HepG2 (cell line): ENCODE results near the gene RERG. TPM values are rescaled to one million over a fixed set of nuclear protein-coding genes. Genes with fewer than 3 reads are reported as not detected.

Experiments used
- ATAC-seq: fragments of 200-7000 bp; cut with Tn5 transposase; 3 replicates; pipeline ENCODE4 v1.9.1; 2020; ENCODE audit warnings: mild to moderate bottlenecking, moderate library complexity
- BruUV-seq: library from RNA; stranded (reverse); fragments of 400-500 nt; replicated peaks from 2 replicates; lab custom pipeline; 2021; lab: Mats Ljungman, UMichigan
- CTCF ChIA-PET: fragments of 300-600 bp; formaldehyde crosslinking; extraction: SDS; loops from one replicate; lab custom pipeline; 2021; ENCODE audit warnings: low total read pairs, inconsistent platforms, low intra/inter-chr PET ratio; lab: Yijun Ruan, JAX
- POLR2A ChIA-PET: fragments of 350-600 bp; sonication (Branson Sonifier 250); formaldehyde crosslinking; loops from one replicate; lab custom pipeline; 2020; ENCODE audit warnings: antibody characterized with exemption, inconsistent platforms; lab: Yijun Ruan, JAX
- DNase-seq: peaks from one replicate; pipeline ENCODE4 v3.0.0-alpha.2; 2015; ENCODE audit warnings: low spot score
- FAIRE-seq: peaks from 3 replicates; lab custom pipeline; 2011; peaks lifted over from hg19 to GRCh38; lab: Jason Lieb, UNC
- H2AFZ ChIP-seq: one replicate; pipeline ENCODE4 v1.6.1; 2011; ENCODE audit warnings: low read length, inconsistent platforms
- H3K27ac ChIP-seq: fragments of 300-600 bp; 3 replicates; pipeline ENCODE4 v1.8.0; 2011; ENCODE audit warnings: mixed run types, mild to moderate bottlenecking, mixed read lengths, low read length, inconsistent platforms; ENCODE audit not compliant: insufficient read depth; ENCODE audit errors: extremely low read length
- H3K27me3 ChIP-seq, 2 experiments: fragments of 200-600 bp in 1 of 2; 2 replicates in 1 of 2; 3 replicates in 1 of 2; pipeline versions ENCODE4 v1.6.0 to v1.8.0; 2011; ENCODE audit warnings: low read length in 2 of 2, mild to moderate bottlenecking in 2 of 2, moderate library complexity in 2 of 2, inconsistent platforms in 1 of 2; ENCODE audit not compliant: insufficient read depth in 2 of 2, control insufficient read depth in 1 of 2
- H3K36me3 ChIP-seq, 2 experiments: fragments of 200-600 bp in 1 of 2; replicated peaks in 1 of 2; 2 replicates in 1 of 2; 3 replicates in 1 of 2; pipeline versions ENCODE4 v1.5.1 to v1.8.0; 2011; ENCODE audit warnings: low read length in 2 of 2, inconsistent platforms in 1 of 2; ENCODE audit not compliant: insufficient read depth in 2 of 2, control insufficient read depth in 1 of 2
- H3K4me1 ChIP-seq: 2 replicates; pipeline ENCODE4 v1.5.1; 2012; ENCODE audit warnings: low read length, inconsistent platforms; ENCODE audit not compliant: insufficient read depth
- H3K4me2 ChIP-seq: 2 replicates; pipeline ENCODE4 v1.6.0; 2011; ENCODE audit warnings: low read depth, low read length, inconsistent platforms
- H3K4me3 ChIP-seq, 3 experiments: fragments of 200-600 bp in 1 of 3; sonication (generic), shearing (Covaris generic) in 1 of 3; replicated peaks in 1 of 3; 2 replicates each; pipeline ENCODE4 v1.5.1; 2011 to 2016; ENCODE audit warnings: low read length in 3 of 3, inconsistent platforms in 2 of 3, low read depth in 2 of 3, mild to moderate bottlenecking in 2 of 3, control low read depth in 1 of 3, mixed read lengths in 1 of 3; ENCODE audit not compliant: insufficient read depth in 1 of 3
- H3K79me2 ChIP-seq: one replicate; pipeline ENCODE4 v1.6.1; 2011; ENCODE audit warnings: low read length, inconsistent platforms; ENCODE audit not compliant: insufficient read depth
- H3K9ac ChIP-seq: 2 replicates; pipeline ENCODE4 v1.6.0; 2011; ENCODE audit warnings: mild to moderate bottlenecking, low read depth, low read length, inconsistent platforms; ENCODE audit not compliant: insufficient read depth
- H3K9me3 ChIP-seq: 2 replicates; pipeline ENCODE4 v1.5.1; 2012; ENCODE audit warnings: mild to moderate bottlenecking, low read length
- H4K20me1 ChIP-seq: 2 replicates; pipeline ENCODE4 v1.6.0; 2011; ENCODE audit warnings: inconsistent platforms, mild to moderate bottlenecking, low read length, moderate library complexity; ENCODE audit not compliant: insufficient read depth
- GABPA ChIP-seq, 2 experiments: IDR thresholded peaks; 2 replicates each; pipeline ENCODE4 v1.6.1; 2011 to 2016; ENCODE audit warnings: low read depth in 2 of 2, low read length in 1 of 2, missing biosample characterization in 1 of 2, missing genetic modification characterization in 1 of 2
- NFATC3 ChIP-seq: sonication (generic); formaldehyde crosslinking; IDR thresholded peaks from 2 replicates; pipeline ENCODE4 v1.5.1; 2020; ENCODE audit warnings: mild to moderate bottlenecking, missing genetic modification reagents
- TEAD3 ChIP-seq: optimal IDR thresholded peaks from 2 replicates; pipeline ENCODE3; 2016; ENCODE audit warnings: borderline replicate concordance
- ZBTB7A ChIP-seq: sonication (generic); formaldehyde crosslinking; IDR thresholded peaks from 2 replicates; pipeline ENCODE4 v1.8.0; 2022; ENCODE audit warnings: mild to moderate bottlenecking, missing genetic modification reagents
- WGBS: methylation state at CpG from one replicate; pipeline ENCODE4 v1.1.6; 2017; ENCODE audit warnings: low lambda C conversion rate; 5-methylcytosine and 5-hydroxymethylcytosine counted together
- in situ Hi-C: cut with HindIII; loops from 2 replicates; pipeline ENCODE4 v1.10.0; 2017; ENCODE audit warnings: low pct_unique_long_range_greater_than_20kb; ENCODE audit not compliant: extremely low pct_ligation_motif_present
- intact Hi-C: fragments of 100-400 bp; cut with micrococcal nuclease; formaldehyde crosslinking; loops from one replicate; pipeline ENCODE4 v1.10.0; 2022; ENCODE audit not compliant: unreplicated experiment
- polyA plus RNA-seq, 8 experiments: library from polyadenylated mRNA; depleted of rRNA in 3 of 8; stranded (reverse) in 7 of 8; unstranded in 1 of 8; fragments of >200 nt; fragmentation: Illumina TruSeq in 4 of 8; extraction: Trizol in 4 of 8; gene quantifications; 2 replicates each; pipeline versions ENCODE4 v1.2.1 to v1.2.3, GENCODE V29; 2011 to 2016; ENCODE audit warnings: low read depth in 4 of 8, missing spikeins in 1 of 8, mixed read lengths in 1 of 8; ENCODE audit not compliant: insufficient read depth in 1 of 8
- total RNA-seq, 5 experiments: library from RNA; depleted of rRNA; stranded (reverse); fragments of >200 nt; fragmentation: Illumina TruSeq; extraction: Trizol; gene quantifications; 2 replicates each; pipeline ENCODE4 v1.2.3, GENCODE V29; 2016; ENCODE audit warnings: low read depth in 1 of 5
- TF ChIP-seq, protein P1 (sequence below): sonication (generic); formaldehyde crosslinking; IDR thresholded peaks from 2 replicates; pipeline ENCODE4 v1.9.0; 2022; ENCODE audit warnings: low read depth, missing genetic modification reagents
- TF ChIP-seq, protein P2 (sequence below): sonication (generic); formaldehyde crosslinking; IDR thresholded peaks from 2 replicates; pipeline ENCODE4 v1.9.0; 2022; ENCODE audit warnings: missing genetic modification reagents, mild to moderate bottlenecking, borderline replicate concordance

Gene RERG
- total and polyA plus RNA-seq, 2 of the 13 experiments (the other 11 are each of a cell fraction or from before 2014, with no cell fraction given) = not detected

DNA sequence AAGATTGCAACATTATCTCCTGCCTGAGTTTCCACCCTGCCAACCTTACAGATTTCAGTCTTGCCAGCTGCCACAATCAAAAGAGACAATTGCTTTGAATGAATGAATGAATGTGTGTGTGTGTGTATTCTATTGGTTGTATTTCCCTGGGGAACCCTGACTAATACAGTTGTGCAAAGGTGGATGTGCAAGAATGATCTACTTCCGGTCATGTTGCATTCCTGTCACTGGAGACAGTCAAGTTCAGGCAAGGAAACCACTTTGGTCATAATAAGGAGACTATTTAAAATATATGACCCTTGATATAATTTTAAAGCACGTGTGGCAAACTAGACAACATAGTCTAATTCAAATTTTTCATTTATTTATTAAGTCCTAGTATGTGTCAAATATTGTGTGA lies 13.1 kb downstream of the RERG start:
- ChIA-PET POLR2A (no interaction called here), CTCF (no interaction called here)
- Histone ChIP-seq H3K36me3 (no peaks in the 10 kb centered on the region), H4K20me1 (no peaks in the 10 kb centered on the region), H2AFZ (no peak overlapping the region), H3K79me2 (no peaks in the 10 kb centered on the region), H3K4me3 (no peak overlapping the region), H3K27me3 (no peaks in the 10 kb centered on the region), H3K9me3 (no peaks in the 10 kb centered on the region), H3K9ac (no peak overlapping the region), H3K4me2 (no peak overlapping the region), H3K27ac (no peak overlapping the region), H3K4me1 (no peaks in the 10 kb centered on the region)
- FAIRE-seq (no peak), DNase-seq (no peak), ATAC-seq (no peak)
- TF ChIP-seq TEAD3 (peak; percentile 54), GABPA (IDR thresholded peaks at IDR 0.05; ENCODE audit: low read depth, low read length) (no peak), GABPA (CRISPR knock-in tag; IDR thresholded peaks at IDR 0.05; ENCODE audit: low read depth) (peak; percentile 34; the same call in 1 of the 2 replicates), NFATC3 (no peak), ZBTB7A (CRISPR knock-in tag) (no peak)
- TF ChIP-seq, protein P1, sequence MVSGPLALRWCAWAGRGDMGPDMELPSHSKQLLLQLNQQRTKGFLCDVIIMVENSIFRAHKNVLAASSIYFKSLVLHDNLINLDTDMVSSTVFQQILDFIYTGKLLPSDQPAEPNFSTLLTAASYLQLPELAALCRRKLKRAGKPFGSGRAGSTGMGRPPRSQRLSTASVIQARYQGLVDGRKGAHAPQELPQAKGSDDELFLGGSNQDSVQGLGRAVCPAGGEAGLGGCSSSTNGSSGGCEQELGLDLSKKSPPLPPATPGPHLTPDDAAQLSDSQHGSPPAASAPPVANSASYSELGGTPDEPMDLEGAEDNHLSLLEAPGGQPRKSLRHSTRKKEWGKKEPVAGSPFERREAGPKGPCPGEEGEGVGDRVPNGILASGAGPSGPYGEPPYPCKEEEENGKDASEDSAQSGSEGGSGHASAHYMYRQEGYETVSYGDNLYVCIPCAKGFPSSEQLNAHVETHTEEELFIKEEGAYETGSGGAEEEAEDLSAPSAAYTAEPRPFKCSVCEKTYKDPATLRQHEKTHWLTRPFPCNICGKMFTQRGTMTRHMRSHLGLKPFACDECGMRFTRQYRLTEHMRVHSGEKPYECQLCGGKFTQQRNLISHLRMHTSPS (CRISPR knock-in tag) = no peak
- TF ChIP-seq, protein P2, sequence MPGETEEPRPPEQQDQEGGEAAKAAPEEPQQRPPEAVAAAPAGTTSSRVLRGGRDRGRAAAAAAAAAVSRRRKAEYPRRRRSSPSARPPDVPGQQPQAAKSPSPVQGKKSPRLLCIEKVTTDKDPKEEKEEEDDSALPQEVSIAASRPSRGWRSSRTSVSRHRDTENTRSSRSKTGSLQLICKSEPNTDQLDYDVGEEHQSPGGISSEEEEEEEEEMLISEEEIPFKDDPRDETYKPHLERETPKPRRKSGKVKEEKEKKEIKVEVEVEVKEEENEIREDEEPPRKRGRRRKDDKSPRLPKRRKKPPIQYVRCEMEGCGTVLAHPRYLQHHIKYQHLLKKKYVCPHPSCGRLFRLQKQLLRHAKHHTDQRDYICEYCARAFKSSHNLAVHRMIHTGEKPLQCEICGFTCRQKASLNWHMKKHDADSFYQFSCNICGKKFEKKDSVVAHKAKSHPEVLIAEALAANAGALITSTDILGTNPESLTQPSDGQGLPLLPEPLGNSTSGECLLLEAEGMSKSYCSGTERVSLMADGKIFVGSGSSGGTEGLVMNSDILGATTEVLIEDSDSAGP (CRISPR knock-in tag) = no peak
- BruUV-seq = no TSS peak
- intact Hi-C loops = no loop called here
- in situ Hi-C loops = loop anchor here (25.0 kb wide), 1 partner anchor 471 kb away; no protein-coding TSS in a partner anchor
- WGBS = 3% methylated on average over 2 of the region's 2 CpGs
